HepG2 (cell line): Measurements from ENCODE around the gene PPP1R7. TPM values are rescaled to one million over a fixed set of nuclear protein-coding genes. Genes with fewer than 3 reads are reported as not detected.
A peak's percentile ranks its signal among the peaks of the same experiment; 100 is the strongest.

Experiments
- AHR ChIP-seq: IDR thresholded peaks from 2 replicates; pipeline ENCODE4 v1.6.1; 2018; ENCODE audit warnings: missing genetic modification reagents, missing compliant biosample characterization
- CBX1 ChIP-seq: IDR thresholded peaks from one replicate; pipeline ENCODE4 v1.6.1; 2016; ENCODE audit warnings: antibody characterized with exemption, low read depth
- FOXA3 ChIP-seq: IDR thresholded peaks from 2 replicates; pipeline ENCODE4 v1.6.1; 2016; ENCODE audit warnings: missing genetic modification reagents, missing compliant biosample characterization
- FOXK1 ChIP-seq: sonication (generic); formaldehyde crosslinking; IDR thresholded peaks from 2 replicates; pipeline ENCODE4 v1.4.0; 2020; ENCODE audit warnings: low read depth, missing genetic modification reagents, borderline replicate concordance
- GRHL1 ChIP-seq: sonication (generic); formaldehyde crosslinking; conservative IDR thresholded peaks from 2 replicates; pipeline ENCODE4 v1.8.0; 2022; ENCODE audit warnings: missing genetic modification reagents
- HES4 ChIP-seq: sonication (generic); formaldehyde crosslinking; IDR thresholded peaks from 2 replicates; pipeline ENCODE4 v1.9.0; 2021; ENCODE audit warnings: mild to moderate bottlenecking, missing genetic modification reagents, borderline replicate concordance
- MEIS1 ChIP-seq: sonication (generic); formaldehyde crosslinking; IDR thresholded peaks from 2 replicates; pipeline ENCODE4 v1.9.0; 2021; ENCODE audit warnings: mild to moderate bottlenecking, missing genetic modification reagents, moderate library complexity, borderline replicate concordance
- SIX4 ChIP-seq: sonication (generic); formaldehyde crosslinking; IDR thresholded peaks from 2 replicates; pipeline ENCODE4 v1.4.0; 2020; ENCODE audit warnings: missing genetic modification reagents
- SMARCE1 ChIP-seq: fragments of 450-650 bp; IDR thresholded peaks from 2 replicates; pipeline ENCODE4 v1.6.1; 2017; ENCODE audit warnings: borderline replicate concordance
- SP140L ChIP-seq: sonication (generic); formaldehyde crosslinking; IDR thresholded peaks from 2 replicates; pipeline ENCODE4 v1.4.0; 2020; ENCODE audit warnings: missing genetic modification reagents, borderline replicate concordance
- ZBTB20 ChIP-seq: sonication (generic); formaldehyde crosslinking; IDR thresholded peaks from 2 replicates; pipeline ENCODE4 v1.8.1; 2023; ENCODE audit warnings: missing genetic modification reagents, low read depth, mild to moderate bottlenecking, borderline replicate concordance
- ZBTB25 ChIP-seq: IDR thresholded peaks from 2 replicates; pipeline ENCODE4 v1.6.1; 2018; ENCODE audit warnings: missing genetic modification reagents
- ZHX1 ChIP-seq: sonication (generic); formaldehyde crosslinking; IDR thresholded peaks from 2 replicates; pipeline ENCODE4 v1.8.1; 2022; ENCODE audit warnings: low read depth, mild to moderate bottlenecking, missing genetic modification reagents
- ZIK1 ChIP-seq: sonication (generic); formaldehyde crosslinking; IDR thresholded peaks from 2 replicates; pipeline ENCODE4 v1.5.0; 2020; ENCODE audit warnings: mild to moderate bottlenecking, low read depth, missing genetic modification reagents, borderline replicate concordance
- ZMAT3 ChIP-seq: sonication (generic); formaldehyde crosslinking; conservative IDR thresholded peaks from 2 replicates; pipeline ENCODE4 v1.7.0; 2021; ENCODE audit warnings: missing genetic modification reagents
- ZNF232 ChIP-seq: sonication (generic); formaldehyde crosslinking; IDR thresholded peaks from 2 replicates; pipeline ENCODE4 v1.4.0; 2020; ENCODE audit warnings: missing genetic modification reagents, borderline replicate concordance
- ZNF275 ChIP-seq: sonication (generic); formaldehyde crosslinking; IDR thresholded peaks from 2 replicates; pipeline ENCODE4 v1.8.0; 2022; ENCODE audit warnings: missing genetic modification reagents, mild to moderate bottlenecking, inconsistent platforms, borderline replicate concordance
- ZNF510 ChIP-seq: sonication (generic); formaldehyde crosslinking; IDR thresholded peaks from 2 replicates; pipeline ENCODE4 v1.4.0; 2020; ENCODE audit warnings: low read depth, mild to moderate bottlenecking, missing genetic modification reagents
- ZNF564 ChIP-seq: sonication (generic); formaldehyde crosslinking; IDR thresholded peaks from 2 replicates; pipeline ENCODE4 v1.8.1; 2023; ENCODE audit warnings: mild to moderate bottlenecking, missing genetic modification reagents
- ZNF691 ChIP-seq: sonication (generic); formaldehyde crosslinking; IDR thresholded peaks from 2 replicates; pipeline ENCODE4 v1.4.0; 2020; ENCODE audit warnings: missing genetic modification reagents, low read depth, mild to moderate bottlenecking, borderline replicate concordance
- ZNF775 ChIP-seq: sonication (generic); formaldehyde crosslinking; IDR thresholded peaks from 2 replicates; pipeline ENCODE4 v1.4.0; 2020; ENCODE audit warnings: missing genetic modification reagents, mild to moderate bottlenecking, moderate library complexity, borderline replicate concordance
- polyA plus RNA-seq, 8 experiments: library from polyadenylated mRNA; depleted of rRNA in 3 of 8; stranded (reverse) in 7 of 8; unstranded in 1 of 8; fragments of >200 nt; fragmentation: Illumina TruSeq in 4 of 8; extraction: Trizol in 4 of 8; gene quantifications; 2 replicates each; pipeline versions ENCODE4 v1.2.1 to v1.2.3, GENCODE V29; 2011 to 2016; ENCODE audit warnings: low read depth in 4 of 8, missing spikeins in 1 of 8, mixed read lengths in 1 of 8; ENCODE audit not compliant: insufficient read depth in 1 of 8
- total RNA-seq, 5 experiments: library from RNA; depleted of rRNA; stranded (reverse); fragments of >200 nt; fragmentation: Illumina TruSeq; extraction: Trizol; gene quantifications; 2 replicates each; pipeline ENCODE4 v1.2.3, GENCODE V29; 2016; ENCODE audit warnings: low read depth in 1 of 5

PPP1R7 gene
- total and polyA plus RNA-seq, 2 of the 13 experiments (the other 11 are each of a cell fraction or from before 2014, with no cell fraction given) = 33.3 to 67.9 TPM

GRCh38 chr2:241217320-241218031, 67.2 kb downstream of the PPP1R7 start (continued):
- peak; percentile 71; the same call in 1 of the 2 replicates for TF ChIP-seq ZHX1 (CRISPR knock-in tag)
- peak; percentile 71; the same call in 1 of the 2 replicates for TF ChIP-seq ZMAT3 (CRISPR knock-in tag)
- TF ChIP-seq FOXK1 (CRISPR knock-in tag) = no peak; the same call in 1 of the 2 replicates
- peak; percentile 51; the same call in 1 of the 2 replicates for TF ChIP-seq ZBTB25 (CRISPR knock-in tag)
- no peak for TF ChIP-seq CBX1
- peak; percentile 92 for TF ChIP-seq ZIK1 (CRISPR knock-in tag)
- no peak for TF ChIP-seq GRHL1 (CRISPR knock-in tag)
- TF ChIP-seq HES4 (CRISPR knock-in tag) = peak; percentile 31; the same call in 1 of the 2 replicates
- no peak for TF ChIP-seq AHR (CRISPR knock-in tag)
- TF ChIP-seq ZNF775 (CRISPR knock-in tag) = no peak
- peak; percentile 74; the same call in 1 of the 2 replicates for TF ChIP-seq ZNF510 (CRISPR knock-in tag)
- 0 out of 2 replicates have a peak, but pooled peaks have one; percentile 73 for TF ChIP-seq SP140L (CRISPR knock-in tag)
- peak; percentile 81; the same call in 1 of the 2 replicates for TF ChIP-seq ZNF275 (CRISPR knock-in tag)
- peak; percentile 90 for TF ChIP-seq ZNF564
- TF ChIP-seq SMARCE1 = no peak
- peak; percentile 35; the same call in 1 of the 2 replicates for TF ChIP-seq FOXA3 (CRISPR knock-in tag)
- TF ChIP-seq ZBTB20 (CRISPR knock-in tag) = peak; percentile 26; the same call in 1 of the 2 replicates
- TF ChIP-seq MEIS1 (CRISPR knock-in tag) = peak; percentile 75; the same call in 1 of the 2 replicates
- no peak for TF ChIP-seq ZNF232 (CRISPR knock-in tag)
- peak; percentile 33; the same call in 1 of the 2 replicates for TF ChIP-seq SIX4 (CRISPR knock-in tag)
- TF ChIP-seq ZNF691 (CRISPR knock-in tag) = peak; percentile 50; the same call in 1 of the 2 replicates
